H1 (cell line): ENCODE measurements around the gene KCNC4. TPM values are rescaled to one million over a fixed set of nuclear protein-coding genes. Genes with fewer than 3 reads are reported as not detected.

Experiments
- CTCF ChIA-PET: fragments of 300-600 bp; sonication (Branson Sonifier 250); formaldehyde crosslinking; loops from one replicate; lab custom pipeline; 2021; ENCODE audit not compliant: partially characterized antibody; lab: Charles Lee
- POLR2A ChIA-PET: fragments of 300-600 bp; sonication (Branson Sonifier 250); formaldehyde crosslinking; loops from one replicate; lab custom pipeline; 2021; ENCODE audit warnings: inconsistent platforms; ENCODE audit not compliant: partially characterized antibody; lab: Charles Lee
- DNase-seq, 2 experiments: peaks; one replicate each; pipeline versions ENCODE4 v3.0.0 to v3.0.0-alpha.2; 2010 to 2022; ENCODE audit warnings: low spot score in 2 of 2, low read depth in 1 of 2, mixed read lengths in 1 of 2
- FAIRE-seq: peaks from 2 replicates; lab custom pipeline; 2011; peaks lifted over from hg19 to GRCh38; lab: Jason Lieb, UNC
- H2AFZ ChIP-seq: 2 replicates; pipeline ENCODE4 v1.8.1; 2012; ENCODE audit warnings: low read length, inconsistent platforms
- H2AK5ac ChIP-seq: 2 replicates; pipeline ENCODE4 v1.6.1; 2013; ENCODE audit warnings: low read depth, low read length
- H2BK120ac ChIP-seq: replicated peaks from 2 replicates; pipeline ENCODE3; 2013; ENCODE audit warnings: low read depth, low read length, inconsistent platforms
- H2BK12ac ChIP-seq: 2 replicates; pipeline ENCODE4 v1.6.1; 2013; ENCODE audit warnings: low read depth, low read length
- H2BK15ac ChIP-seq: 2 replicates; pipeline ENCODE4 v1.6.1; 2013; ENCODE audit warnings: low read length
- H2BK20ac ChIP-seq: 2 replicates; pipeline ENCODE4 v1.6.1; 2013; ENCODE audit warnings: low read length
- H2BK5ac ChIP-seq: 2 replicates; pipeline ENCODE4 v1.6.1; 2013; ENCODE audit warnings: low read depth, low read length
- H3K14ac ChIP-seq: 2 replicates; pipeline ENCODE4 v1.6.1; 2013; ENCODE audit warnings: inconsistent platforms; ENCODE audit not compliant: insufficient read length
- H3K18ac ChIP-seq: 2 replicates; pipeline ENCODE4 v1.6.1; 2013; ENCODE audit warnings: low read length; ENCODE audit errors: extremely low read depth
- H3K23ac ChIP-seq: 2 replicates; pipeline ENCODE4 v1.6.1; 2013; ENCODE audit warnings: inconsistent platforms; ENCODE audit not compliant: insufficient read length
- H3K23me2 ChIP-seq: 2 replicates; pipeline ENCODE4 v1.6.1; 2013; ENCODE audit warnings: low read depth, low read length
- H3K27ac ChIP-seq: 2 replicates; pipeline ENCODE4 v1.6.1; 2011; ENCODE audit warnings: low read depth, low read length, inconsistent platforms
- H3K27me3 ChIP-seq, 4 experiments: replicated peaks in 1 of 4; 1 replicate in 1 of 4; 2 replicates in 3 of 4; pipeline versions ENCODE4 v1.6.1 to v1.8.1; 2011 to 2013; ENCODE audit warnings: low read length in 3 of 4, mild to moderate bottlenecking in 3 of 4, inconsistent platforms in 2 of 4, mixed read lengths in 2 of 4, moderate library complexity in 1 of 4; ENCODE audit not compliant: control insufficient read depth in 3 of 4, insufficient read depth in 3 of 4; ENCODE audit errors: extremely low read depth in 1 of 4
- H3K36me3 ChIP-seq, 4 experiments: 2 replicates each; pipeline versions ENCODE4 v1.6.1 to v1.8.1; 2011 to 2013; ENCODE audit warnings: mild to moderate bottlenecking in 4 of 4, low read length in 3 of 4, moderate library complexity in 2 of 4, control low read depth in 1 of 4, inconsistent platforms in 1 of 4; ENCODE audit not compliant: insufficient read depth in 4 of 4, control insufficient read depth in 2 of 4
- H3K4ac ChIP-seq: replicated peaks from 2 replicates; pipeline ENCODE3; 2013; ENCODE audit warnings: low read length, low read depth, mixed read lengths, inconsistent platforms; ENCODE audit not compliant: insufficient read length
- H3K4me1 ChIP-seq, 4 experiments: replicated peaks in 1 of 4; 1 replicate in 1 of 4; 2 replicates in 3 of 4; pipeline versions ENCODE4 v1.6.1 to v1.8.1; 2011 to 2013; ENCODE audit warnings: low read length in 3 of 4, inconsistent platforms in 2 of 4, mixed read lengths in 1 of 4; ENCODE audit not compliant: insufficient read depth in 4 of 4, control insufficient read depth in 3 of 4
- H3K4me2 ChIP-seq, 2 experiments: 2 replicates each; pipeline versions ENCODE4 v1.6.1 to v1.8.1; 2011 to 2013; ENCODE audit warnings: low read depth in 2 of 2, low read length in 2 of 2, control low read depth in 1 of 2, inconsistent platforms in 1 of 2, mild to moderate bottlenecking in 1 of 2; ENCODE audit not compliant: insufficient read depth in 1 of 2
- H3K4me3 ChIP-seq, 4 experiments: fragments of 200-600, 300-600 bp in 1 of 4; sonication (generic), shearing (Covaris generic), sonication (Bioruptor Twin) in 1 of 4; 2 replicates each; pipeline versions ENCODE4 v1.5.1 to v1.8.1; 2011 to 2016; ENCODE audit warnings: low read length in 4 of 4, low read depth in 3 of 4, control low read depth in 2 of 4, inconsistent platforms in 2 of 4, mild to moderate bottlenecking in 2 of 4, mixed read lengths in 1 of 4, moderate library complexity in 1 of 4; ENCODE audit not compliant: insufficient read depth in 2 of 4; ENCODE audit errors: extremely low read depth in 1 of 4
- H3K56ac ChIP-seq: replicated peaks from 2 replicates; pipeline ENCODE3; 2013; ENCODE audit warnings: low read depth, mild to moderate bottlenecking, mixed read lengths, low read length, inconsistent platforms; ENCODE audit not compliant: insufficient read length
- H3K79me1 ChIP-seq: 2 replicates; pipeline ENCODE4 v1.6.1; 2013; ENCODE audit warnings: low read depth, low read length, control low read depth
- H3K79me2 ChIP-seq, 2 experiments: 2 replicates each; pipeline versions ENCODE4 v1.6.1 to v1.8.1; 2012 to 2013; ENCODE audit warnings: low read length in 2 of 2, mild to moderate bottlenecking in 2 of 2, inconsistent platforms in 1 of 2; ENCODE audit not compliant: insufficient read depth in 2 of 2, control insufficient read depth in 1 of 2
- H3K9ac ChIP-seq, 4 experiments: replicated peaks in 1 of 4; 1 replicate in 1 of 4; 2 replicates in 3 of 4; pipeline versions ENCODE4 v1.6.1 to v1.8.1; 2011 to 2013; ENCODE audit warnings: low read depth in 3 of 4, low read length in 3 of 4, control low read depth in 2 of 4, mild to moderate bottlenecking in 2 of 4, moderate library complexity in 2 of 4, inconsistent platforms in 1 of 4; ENCODE audit errors: extremely low read depth in 1 of 4
- H3K9me3 ChIP-seq, 2 experiments: 2 replicates each; pipeline versions ENCODE4 v1.6.1 to v1.8.1; 2012 to 2013; ENCODE audit warnings: mild to moderate bottlenecking in 2 of 2, moderate library complexity in 2 of 2, control low read depth in 1 of 2, inconsistent platforms in 1 of 2, low read depth in 1 of 2, low read length in 1 of 2, mixed read lengths in 1 of 2; ENCODE audit not compliant: insufficient read depth in 2 of 2
- H4K20me1 ChIP-seq, 2 experiments: replicated peaks in 1 of 2; 2 replicates each; pipeline versions ENCODE3 to v1.8.1; 2011 to 2013; ENCODE audit warnings: inconsistent platforms in 2 of 2, low read length in 2 of 2, mild to moderate bottlenecking in 1 of 2; ENCODE audit not compliant: insufficient read depth in 2 of 2, control insufficient read depth in 1 of 2
- H4K5ac ChIP-seq: 2 replicates; pipeline ENCODE4 v1.6.1; 2013; ENCODE audit warnings: low read length, low read depth, mixed read lengths, inconsistent platforms; ENCODE audit not compliant: insufficient read length
- H4K8ac ChIP-seq: 2 replicates; pipeline ENCODE4 v1.8.0; 2013; ENCODE audit warnings: mild to moderate bottlenecking, moderate library complexity, low read length, inconsistent platforms; ENCODE audit not compliant: insufficient read depth; ENCODE audit errors: extremely low read depth
- H4K91ac ChIP-seq: replicated peaks from 2 replicates; pipeline ENCODE3; 2013; ENCODE audit warnings: low read length, mixed read lengths, inconsistent platforms; ENCODE audit not compliant: insufficient read length
- EZH2 ChIP-seq: fragments of 200-600 bp; sonication (generic); IDR thresholded peaks from 2 replicates; pipeline ENCODE4 v1.7.1; 2012; ENCODE audit warnings: low read depth, mild to moderate bottlenecking, moderate library complexity, low read length, inconsistent platforms; ENCODE audit not compliant: severe bottlenecking
- MAFK ChIP-seq: IDR thresholded peaks from 2 replicates; pipeline ENCODE4 v1.6.1; 2012; ENCODE audit warnings: low read depth, mild to moderate bottlenecking, improper control_type of control experiment, low read length
- SAP30 ChIP-seq: fragments of 300-600 bp; sonication (generic); IDR thresholded peaks from 2 replicates; pipeline ENCODE4 v1.7.1; 2012; ENCODE audit warnings: low read length, moderate library complexity, mild to moderate bottlenecking, inconsistent platforms; ENCODE audit not compliant: insufficient read depth, insufficient replicate concordance
- SIX5 ChIP-seq: IDR thresholded peaks from 2 replicates; pipeline ENCODE4 v1.6.1; 2011; ENCODE audit warnings: mild to moderate bottlenecking, low read depth, low read length
- SP1 ChIP-seq: IDR thresholded peaks from 2 replicates; pipeline ENCODE4 v1.6.1; 2011; ENCODE audit warnings: low read depth, low read length
- WGBS, 2 experiments: shearing (Covaris generic) in 1 of 2; methylation state at CpG; one replicate each; pipeline versions ENCODE4 v1.1.6 to v1.1.7; 2013 to 2015; ENCODE audit warnings: low lambda C conversion rate in 2 of 2, mixed read lengths in 2 of 2, inconsistent platforms in 1 of 2, low coverage in 1 of 2, missing lambda C conversion rate in 1 of 2; ENCODE audit not compliant: insufficient replicate concordance in 2 of 2, insufficient coverage in 1 of 2, insufficient read length in 1 of 2; ENCODE audit errors: extremely low coverage in 1 of 2, missing lambda C conversion rate in 1 of 2; 5-methylcytosine and 5-hydroxymethylcytosine counted together
- polyA plus RNA-seq, 7 experiments: library from polyadenylated mRNA; depleted of rRNA in 3 of 7; stranded (reverse) in 5 of 7; unstranded in 2 of 7; fragments of >200 nt in 5 of 7; fragments of 200-250 nt in 2 of 7; gene quantifications; 1 replicate in 5 of 7; 2 replicates in 1 of 7; 4 replicates in 1 of 7; pipeline versions ENCODE4 v1.2.1 to v1.2.3, GENCODE V29; 2011 to 2013; ENCODE audit warnings: missing spikeins in 2 of 7, mixed read lengths in 2 of 7
- total RNA-seq: library from RNA; stranded (reverse); fragmentation: NEBNext Ultra II Directional; extraction: Animal tissue kit (Norgen Biotek cat#: 25700); gene quantifications from 2 replicates; pipeline ENCODE4 v1.2.1, GENCODE V29; 2021
- TF ChIP-seq, protein P1 (sequence below), 3 experiments: IDR thresholded peaks; 1 replicate in 2 of 3; 2 replicates in 1 of 3; pipeline versions ENCODE4 v1.5.1 to v1.6.1; 2011; ENCODE audit warnings: low read length in 3 of 3, mild to moderate bottlenecking in 3 of 3, inconsistent platforms in 2 of 3, low read depth in 1 of 3, moderate library complexity in 1 of 3; ENCODE audit not compliant: insufficient read depth in 1 of 3; ENCODE audit errors: control extremely low read depth in 1 of 3

KCNC4 gene
- total and polyA plus RNA-seq, 2 of the 8 experiments (the other 6 are each of a cell fraction or from before 2014, with no cell fraction given): 8.1 to 11.2 TPM

DNA sequence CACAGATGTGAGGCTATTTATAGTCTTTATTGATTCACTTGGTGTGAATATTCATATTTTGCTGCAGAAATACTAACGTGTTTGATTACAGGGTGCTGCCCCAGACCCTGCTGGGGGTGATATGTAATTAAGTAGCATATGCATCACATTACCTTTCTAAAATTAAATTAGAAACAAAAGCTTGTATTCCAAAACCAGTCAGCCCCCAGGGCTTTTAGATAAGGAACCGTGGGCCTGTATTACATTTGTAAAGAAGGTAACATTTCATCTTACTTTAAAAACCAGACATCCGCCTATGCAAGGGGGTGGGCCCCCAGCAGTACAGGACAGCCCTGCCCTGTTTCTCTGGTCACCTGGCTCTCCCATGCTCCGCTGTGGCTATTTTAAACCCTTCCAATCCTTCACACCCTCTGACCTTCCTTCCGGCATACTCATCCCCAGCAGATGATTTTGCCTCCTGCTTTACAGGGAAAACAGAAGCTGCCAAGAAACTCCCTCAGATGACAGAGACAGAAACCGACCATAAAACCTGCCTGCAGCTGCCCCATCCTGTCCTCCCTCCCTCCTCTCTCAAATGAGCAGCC lies 22.0 kb upstream of the KCNC4 start:
- H2BK12ac ChIP-seq: no peak overlapping the region
- no peak overlapping the region for H2BK15ac ChIP-seq
- POLR2A ChIA-PET: interaction anchor here (0.9 to 1.6 kb wide), 2 partner anchors 10 to 13 kb away, joined by 3 read pairs; no protein-coding TSS in a partner anchor
- H3K23me2 ChIP-seq: no peaks in the 10 kb centered on the region
- no peak overlapping the region for H4K5ac ChIP-seq
- no peak overlapping the region for H3K9ac ChIP-seq
- no peak overlapping the region for H3K23ac ChIP-seq
- WGBS, 2 experiments: 83% methylated on average over 6 of the region's 6 CpGs; no CpG with 5 or more reads in 1 of the 2 experiments
- no peak for TF ChIP-seq SAP30
- no peak for TF ChIP-seq SP1
- TF ChIP-seq, protein P1, sequence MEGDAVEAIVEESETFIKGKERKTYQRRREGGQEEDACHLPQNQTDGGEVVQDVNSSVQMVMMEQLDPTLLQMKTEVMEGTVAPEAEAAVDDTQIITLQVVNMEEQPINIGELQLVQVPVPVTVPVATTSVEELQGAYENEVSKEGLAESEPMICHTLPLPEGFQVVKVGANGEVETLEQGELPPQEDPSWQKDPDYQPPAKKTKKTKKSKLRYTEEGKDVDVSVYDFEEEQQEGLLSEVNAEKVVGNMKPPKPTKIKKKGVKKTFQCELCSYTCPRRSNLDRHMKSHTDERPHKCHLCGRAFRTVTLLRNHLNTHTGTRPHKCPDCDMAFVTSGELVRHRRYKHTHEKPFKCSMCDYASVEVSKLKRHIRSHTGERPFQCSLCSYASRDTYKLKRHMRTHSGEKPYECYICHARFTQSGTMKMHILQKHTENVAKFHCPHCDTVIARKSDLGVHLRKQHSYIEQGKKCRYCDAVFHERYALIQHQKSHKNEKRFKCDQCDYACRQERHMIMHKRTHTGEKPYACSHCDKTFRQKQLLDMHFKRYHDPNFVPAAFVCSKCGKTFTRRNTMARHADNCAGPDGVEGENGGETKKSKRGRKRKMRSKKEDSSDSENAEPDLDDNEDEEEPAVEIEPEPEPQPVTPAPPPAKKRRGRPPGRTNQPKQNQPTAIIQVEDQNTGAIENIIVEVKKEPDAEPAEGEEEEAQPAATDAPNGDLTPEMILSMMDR (IDR thresholded peaks at IDR 0.05; ENCODE audit: control extremely low read depth in 1 of 3, insufficient read depth in 1 of 3, low read depth in 1 of 3, low read length in 3 of 3): no peak
- no peak for TF ChIP-seq EZH2
- no peak for TF ChIP-seq MAFK
- TF ChIP-seq SIX5: no peak
- no peaks in the 10 kb centered on the region for H4K20me1 ChIP-seq
- H3K9me3 ChIP-seq: no peaks in the 10 kb centered on the region
- no peaks in the 10 kb centered on the region for H3K79me1 ChIP-seq
- H3K79me2 ChIP-seq: no peaks in the 10 kb centered on the region
- H3K4me3 ChIP-seq: no peak overlapping the region
- H3K4me1 ChIP-seq: peaks cover 0 to 2% (median 0%) of the 10 kb centered on the region in 4 experiments; a peak in 1 of 7 replicates
- no peak overlapping the region for H3K56ac ChIP-seq
- H3K4me2 ChIP-seq: no peak overlapping the region
- no peak overlapping the region for H2AK5ac ChIP-seq
- no peak overlapping the region for H2BK120ac ChIP-seq
- no peak overlapping the region for H2BK5ac ChIP-seq
- no peak overlapping the region for H4K8ac ChIP-seq
- H3K18ac ChIP-seq: no peak overlapping the region
- H3K27ac ChIP-seq: no peak overlapping the region
- no peaks in the 10 kb centered on the region for H3K27me3 ChIP-seq
- no peak overlapping the region for H3K14ac ChIP-seq
- H2AFZ ChIP-seq: no peak overlapping the region
- H3K4ac ChIP-seq: no peak overlapping the region
- H3K36me3 ChIP-seq: no peaks in the 10 kb centered on the region
- H4K91ac ChIP-seq: no peak overlapping the region
- FAIRE-seq: no peak
- H2BK20ac ChIP-seq: no peak overlapping the region
- CTCF ChIA-PET: interaction anchor here (0.8 to 4.5 kb wide), 6 partner anchors 8 to 307 kb away, joined by 3 to 33 read pairs (median 4); no protein-coding TSS in a partner anchor
- DNase-seq: no peak
